K562 (cell line): ENCODE data around the gene TARBP1. TPM values are rescaled to one million over a fixed set of nuclear protein-coding genes. Genes with fewer than 3 reads are reported as not detected.

Source experiments
- ATAC-seq: fragments of 200-7000 bp; cut with Tn5 transposase; 3 replicates; pipeline ENCODE4 v1.9.1; 2020; ENCODE audit warnings: moderate library complexity
- BruUV-seq: library from RNA; stranded (reverse); fragments of 400-500 nt; replicated peaks from 2 replicates; lab custom pipeline; 2021; lab: Mats Ljungman, UMichigan
- CTCF ChIA-PET: fragments of 300-600 bp; formaldehyde crosslinking; extraction: SDS; loops from one replicate; lab custom pipeline; 2021; ENCODE audit warnings: low intra/inter-chr PET ratio; lab: Yijun Ruan, JAX
- POLR2A ChIA-PET: fragments of 300-600, 350-650 bp; sonication (Branson Sonifier 250); formaldehyde crosslinking; extraction: SDS; loops from one replicate; lab custom pipeline; 2021; ENCODE audit warnings: antibody characterized with exemption, inconsistent platforms; lab: Yijun Ruan, JAX
- DNase-seq, 4 experiments: peaks; one replicate each; pipeline versions ENCODE4 v3.0.0 to v3.0.0-alpha.2; 2011 to 2018; ENCODE audit warnings: low spot score in 3 of 4, mixed read lengths in 3 of 4; ENCODE audit errors: extremely low read depth in 1 of 4
- FAIRE-seq: peaks from 2 replicates; lab custom pipeline; 2011; peaks lifted over from hg19 to GRCh38; lab: Jason Lieb, UNC
- H2AFZ ChIP-seq: 2 replicates; pipeline ENCODE4 v1.6.0; 2011; ENCODE audit warnings: low read depth, low read length, control low read depth, inconsistent platforms
- H3K27ac ChIP-seq: fragments of 200-600 bp; 3 replicates; pipeline ENCODE4 v1.8.0; 2011; ENCODE audit warnings: low read depth, mild to moderate bottlenecking, control low read depth, inconsistent platforms, low read length, moderate library complexity, mixed read lengths; ENCODE audit errors: extremely low read depth
- H3K27me3 ChIP-seq, 2 experiments: fragments of 300-600 bp in 1 of 2; 2 replicates in 1 of 2; 3 replicates in 1 of 2; pipeline versions ENCODE4 v1.6.0 to v1.8.0; 2011; ENCODE audit warnings: inconsistent platforms in 2 of 2, low read length in 2 of 2, mild to moderate bottlenecking in 1 of 2, mixed read lengths in 1 of 2, moderate library complexity in 1 of 2; ENCODE audit not compliant: control insufficient read depth in 2 of 2, insufficient read depth in 2 of 2
- H3K36me3 ChIP-seq: fragments of 300-600 bp; 3 replicates; pipeline ENCODE4 v1.8.0; 2011; ENCODE audit warnings: mild to moderate bottlenecking, low read length, inconsistent platforms; ENCODE audit not compliant: control insufficient read depth, insufficient read depth
- H3K4me1 ChIP-seq, 2 experiments: fragments of 200-600 bp in 1 of 2; replicated peaks in 1 of 2; 2 replicates in 1 of 2; 3 replicates in 1 of 2; pipeline versions ENCODE4 v1.5.1 to v1.8.0; 2011; ENCODE audit warnings: inconsistent platforms in 2 of 2, low read length in 2 of 2, mild to moderate bottlenecking in 1 of 2, mixed read lengths in 1 of 2, moderate library complexity in 1 of 2; ENCODE audit not compliant: control insufficient read depth in 2 of 2, insufficient read depth in 2 of 2
- H3K4me2 ChIP-seq: 2 replicates; pipeline ENCODE4 v1.6.1; 2011; ENCODE audit warnings: low read length, control low read depth, inconsistent platforms, mixed read lengths; ENCODE audit not compliant: insufficient read depth
- H3K4me3 ChIP-seq: fragments of 200-600 bp; sonication (generic), shearing (Covaris generic); 2 replicates; pipeline ENCODE4 v1.5.1; 2016; ENCODE audit warnings: control low read depth, inconsistent platforms
- H3K79me2 ChIP-seq: fragments of 200-600 bp; 3 replicates; pipeline ENCODE4 v1.8.0; 2011; ENCODE audit warnings: low read length, inconsistent platforms; ENCODE audit not compliant: control insufficient read depth, insufficient read depth
- H3K9ac ChIP-seq, 2 experiments: 2 replicates each; pipeline versions ENCODE4 v1.6.0 to v1.6.1; 2011; ENCODE audit warnings: low read depth in 2 of 2, low read length in 2 of 2, control low read depth in 1 of 2, inconsistent platforms in 1 of 2, mild to moderate bottlenecking in 1 of 2, mixed read lengths in 1 of 2; ENCODE audit not compliant: insufficient read depth in 1 of 2
- H3K9me1 ChIP-seq: one replicate; pipeline ENCODE4 v1.6.0; 2011; ENCODE audit warnings: inconsistent platforms, mild to moderate bottlenecking, low read length, moderate library complexity; ENCODE audit not compliant: control insufficient read depth, insufficient read depth
- H3K9me3 ChIP-seq: replicated peaks from 2 replicates; pipeline ENCODE4 v1.5.1; 2011; ENCODE audit warnings: low read depth, low read length, inconsistent platforms; ENCODE audit not compliant: control insufficient read depth, insufficient read depth
- H4K20me1 ChIP-seq: replicated peaks from 2 replicates; pipeline ENCODE4 v1.6.1; 2011; ENCODE audit warnings: low read length, inconsistent platforms, mixed read lengths; ENCODE audit not compliant: control insufficient read depth, insufficient read depth
- KAT8 ChIP-seq: fragments of 450-650 bp; IDR thresholded peaks from 2 replicates; pipeline ENCODE4 v1.6.1; 2016; ENCODE audit warnings: low read depth, mild to moderate bottlenecking
- ZNF407 ChIP-seq: fragments of 450-650 bp; IDR thresholded peaks from 2 replicates; pipeline ENCODE4 v1.6.1; 2016; ENCODE audit warnings: low read depth
- WGBS: fragments of 100-300 bp; shearing (Covaris generic); methylation state at CpG from one replicate; pipeline ENCODE4 v1.1.6; 2016; ENCODE audit warnings: low coverage, mixed read lengths; ENCODE audit not compliant: insufficient coverage; ENCODE audit errors: missing lambda C conversion rate; 5-methylcytosine and 5-hydroxymethylcytosine counted together
- in situ Hi-C: fragments of 300-500 bp; cut with MboI; formaldehyde crosslinking; loops from 4 replicates; pipeline ENCODE4 v1.15.0; 2018; ENCODE audit warnings: inconsistent platforms, mixed read lengths
- intact Hi-C: fragments of 100-400 bp; cut with micrococcal nuclease; formaldehyde crosslinking; loops from 2 replicates; pipeline ENCODE4 v1.14.2; 2022
- polyA plus RNA-seq, 8 experiments: library from polyadenylated mRNA; depleted of rRNA in 4 of 8; stranded (reverse) in 5 of 8; unstranded in 3 of 8; fragments of >200 nt; fragmentation: Nextera tagmentation in 2 of 8; fragmentation: Illumina TruSeq in 1 of 8; extraction: Ambion mirVana in 2 of 8; extraction: Trizol in 1 of 8; gene quantifications; 2 replicates each; pipeline versions ENCODE4 v1.2.1 to v1.2.3, GENCODE V29; 2011 to 2014; ENCODE audit warnings: inconsistent platforms in 1 of 8, missing spikeins in 1 of 8
- total RNA-seq, 7 experiments: library from RNA; depleted of rRNA in 6 of 7; stranded (reverse); fragments of >200 nt in 6 of 7; fragmentation: Illumina TruSeq in 2 of 7; extraction: Trizol in 2 of 7; gene quantifications; 2 replicates each; pipeline versions ENCODE4 v1.2.1 to v1.2.3, GENCODE V29; 2011 to 2021; ENCODE audit warnings: low replicate concordance in 1 of 7
- TF ChIP-seq, protein P1 (sequence below), 2 experiments: fragments of 250-450 bp in 1 of 2; fragments of 450-650 bp in 1 of 2; sonication (Bioruptor Pico) in 1 of 2; IDR thresholded peaks; 2 replicates each; pipeline versions ENCODE4 v1.6.1 to v1.8.0; 2016 to 2021; ENCODE audit warnings: mild to moderate bottlenecking in 2 of 2, moderate library complexity in 2 of 2, missing compliant biosample characterization in 1 of 2, missing genetic modification characterization in 1 of 2

Gene TARBP1
- total and polyA plus RNA-seq, 9 of the 15 experiments (the other 6 are each of a cell fraction or from before 2014, with no cell fraction given) = 8.8 to 48.0 (median 22.9) TPM

- TF ChIP-seq, protein P1, sequence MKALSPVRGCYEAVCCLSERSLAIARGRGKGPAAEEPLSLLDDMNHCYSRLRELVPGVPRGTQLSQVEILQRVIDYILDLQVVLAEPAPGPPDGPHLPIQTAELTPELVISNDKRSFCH (CRISPR knock-in tag; IDR thresholded peaks at IDR 0.05) = no peak
- TF ChIP-seq, protein P1 (tag; IDR thresholded peaks at IDR 0.05) = no peak
- TF ChIP-seq ZNF407 (no peak), KAT8 (no peak)
- WGBS = 83% methylated on average over 8 of the region's 8 CpGs
- ChIA-PET POLR2A (interaction anchor here (1.1 kb wide), 1 partner anchor 23 kb away, joined by 4 read pairs; no protein-coding TSS in a partner anchor), CTCF (no interaction called here)
- intact Hi-C loops (no loop called here), in situ Hi-C loops (no loop called here)
- Histone ChIP-seq H3K36me3 (peaks cover 29% of the 10 kb centered on the region; the same call in 1 of the 3 replicates), H3K4me3 (no peak overlapping the region), H3K27me3 (no peaks in the 10 kb centered on the region), H2AFZ (no peak overlapping the region), H3K9ac (no peak overlapping the region), H3K9me1 (no peaks in the 10 kb centered on the region), H3K9me3 (no peaks in the 10 kb centered on the region), H3K4me1 (peaks cover 0 to 1% of the 10 kb centered on the region in 2 experiments; a peak in 2 of 5 replicates), H3K79me2 (no peaks in the 10 kb centered on the region), H3K4me2 (no peak overlapping the region), H4K20me1 (no peaks in the 10 kb centered on the region), H3K27ac (no peak overlapping the region)
- ATAC-seq (no peak), FAIRE-seq (no peak), DNase-seq (no peak)
- BruUV-seq = no TSS peak
These were observed 50.9 kb downstream of the TARBP1 start for GRCh38 chr1:234427950-234428646.
